ENCODE measurements around the gene CCDC7. TPM values are rescaled to one million over a fixed set of nuclear protein-coding genes. Genes with fewer than 3 reads are reported as not detected.

Gene CCDC7
- total RNA-seq, 2 donors from 2014 or later: 1.9 to 4.3 TPM

DNA sequence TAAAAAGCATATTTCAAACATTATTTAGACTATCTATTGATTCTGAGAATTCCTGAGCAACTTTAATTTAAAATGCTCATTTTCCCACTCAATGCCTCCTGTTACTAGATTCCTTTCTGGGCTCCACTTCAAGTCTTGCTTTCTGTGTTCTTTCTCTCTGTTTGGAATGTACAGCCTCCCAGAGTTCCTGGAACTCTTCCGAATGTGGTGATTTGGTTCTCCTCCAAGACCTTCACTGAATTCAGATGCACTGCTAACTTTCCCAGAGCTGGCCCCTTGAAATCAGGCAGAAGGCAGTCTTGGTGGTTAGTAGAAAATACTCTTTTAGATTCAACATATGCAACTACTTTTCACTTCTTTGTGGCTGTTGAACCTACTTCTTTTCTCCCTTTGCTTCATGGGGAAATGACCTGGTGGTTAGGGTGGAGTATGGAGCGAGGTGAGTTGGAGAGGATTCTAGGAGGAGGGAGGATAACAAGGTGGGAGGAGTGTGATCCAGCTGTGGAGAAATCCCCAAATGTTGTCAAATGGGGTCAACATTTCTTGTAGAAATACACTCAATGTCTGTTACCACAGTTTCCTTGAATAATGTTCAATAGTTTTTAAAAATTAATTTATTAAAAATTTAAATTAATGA is 27.9 kb upstream of the CCDC7 start:
- peaks cover 5% of the 10 kb centered on the region for H3K4me1 Mint-ChIP-seq
- no peaks in the 10 kb centered on the region for H3K36me3 ChIP-seq (ENCODE audit: control insufficient read depth, insufficient read depth, low read length)
- H3K9me3 Mint-ChIP-seq: no peaks in the 10 kb centered on the region
- no peaks in the 10 kb centered on the region for H3K9me3 ChIP-seq (ENCODE audit: control insufficient read depth, low read length)
- H3K27me3 ChIP-seq (ENCODE audit: control insufficient read depth, insufficient read depth, low read length, poor library complexity, severe bottlenecking): no peaks in the 10 kb centered on the region
- H3K27me3 Mint-ChIP-seq (ENCODE audit: insufficient read depth): no peaks in the 10 kb centered on the region
- H3K9ac ChIP-seq (ENCODE audit: extremely low read depth, low read length, poor library complexity, severe bottlenecking): no peak overlapping the region
- no peak overlapping the region for H3K27ac Mint-ChIP-seq
- TF ChIP-seq, protein P1, sequence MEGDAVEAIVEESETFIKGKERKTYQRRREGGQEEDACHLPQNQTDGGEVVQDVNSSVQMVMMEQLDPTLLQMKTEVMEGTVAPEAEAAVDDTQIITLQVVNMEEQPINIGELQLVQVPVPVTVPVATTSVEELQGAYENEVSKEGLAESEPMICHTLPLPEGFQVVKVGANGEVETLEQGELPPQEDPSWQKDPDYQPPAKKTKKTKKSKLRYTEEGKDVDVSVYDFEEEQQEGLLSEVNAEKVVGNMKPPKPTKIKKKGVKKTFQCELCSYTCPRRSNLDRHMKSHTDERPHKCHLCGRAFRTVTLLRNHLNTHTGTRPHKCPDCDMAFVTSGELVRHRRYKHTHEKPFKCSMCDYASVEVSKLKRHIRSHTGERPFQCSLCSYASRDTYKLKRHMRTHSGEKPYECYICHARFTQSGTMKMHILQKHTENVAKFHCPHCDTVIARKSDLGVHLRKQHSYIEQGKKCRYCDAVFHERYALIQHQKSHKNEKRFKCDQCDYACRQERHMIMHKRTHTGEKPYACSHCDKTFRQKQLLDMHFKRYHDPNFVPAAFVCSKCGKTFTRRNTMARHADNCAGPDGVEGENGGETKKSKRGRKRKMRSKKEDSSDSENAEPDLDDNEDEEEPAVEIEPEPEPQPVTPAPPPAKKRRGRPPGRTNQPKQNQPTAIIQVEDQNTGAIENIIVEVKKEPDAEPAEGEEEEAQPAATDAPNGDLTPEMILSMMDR (conservative IDR thresholded peaks at IDR 0.05): no peak
- H3K4me3 Mint-ChIP-seq: no peak overlapping the region
- H3K36me3 Mint-ChIP-seq (ENCODE audit: low read depth): no peaks in the 10 kb centered on the region
- H3K4me1 ChIP-seq (ENCODE audit: control insufficient read depth, insufficient read depth, low read length): no peaks in the 10 kb centered on the region
- WGBS, 2 experiments (ENCODE audit: insufficient coverage in 1 of 2, insufficient read length in 1 of 2): 63% methylated on average over 2 of the region's 2 CpGs; no CpG with 5 or more reads in 1 of the 2 experiments
- H3K27ac ChIP-seq (ENCODE audit: low read depth, low read length): no peak overlapping the region
- no peak overlapping the region for H3K4me3 ChIP-seq (ENCODE audit: low read length)
- DNase-seq: no peak

DNA sequence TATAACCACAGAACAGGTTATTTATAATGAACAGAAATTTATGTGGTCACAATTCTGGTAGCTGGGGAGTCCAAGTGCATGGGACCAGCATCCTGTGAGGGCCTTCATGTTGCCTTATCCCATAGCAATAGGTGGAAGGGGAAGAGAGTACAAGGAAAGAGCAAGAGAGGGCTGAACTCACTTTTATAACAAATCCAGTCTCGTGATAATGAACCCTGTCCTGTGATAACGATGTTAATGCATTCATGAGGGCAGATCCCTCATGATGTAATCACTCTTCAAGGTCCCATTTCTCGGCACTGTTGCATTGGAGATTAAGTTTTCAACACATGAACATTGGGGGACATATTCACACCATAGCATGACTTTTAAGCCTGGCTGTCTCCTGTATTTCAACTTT is 27.4 kb upstream of the CCDC7 start:
- H3K4me3 ChIP-seq (ENCODE audit: low read length): no peak overlapping the region
- no peaks in the 10 kb centered on the region for H3K9me3 ChIP-seq (ENCODE audit: control insufficient read depth, low read length)
- H3K27me3 Mint-ChIP-seq (ENCODE audit: insufficient read depth): no peaks in the 10 kb centered on the region
- H3K9ac ChIP-seq (ENCODE audit: extremely low read depth, low read length, poor library complexity, severe bottlenecking): no peak overlapping the region
- H3K4me1 Mint-ChIP-seq: peaks cover 5% of the 10 kb centered on the region
- no peak for DNase-seq
- H3K27me3 ChIP-seq (ENCODE audit: control insufficient read depth, insufficient read depth, low read length, poor library complexity, severe bottlenecking): no peaks in the 10 kb centered on the region
- no peaks in the 10 kb centered on the region for H3K4me1 ChIP-seq (ENCODE audit: control insufficient read depth, insufficient read depth, low read length)
- H3K9me3 Mint-ChIP-seq: no peaks in the 10 kb centered on the region
- TF ChIP-seq, protein P1 (conservative IDR thresholded peaks at IDR 0.05): no peak
- no peaks in the 10 kb centered on the region for H3K36me3 ChIP-seq (ENCODE audit: control insufficient read depth, insufficient read depth, low read length)
- no peak overlapping the region for H3K4me3 Mint-ChIP-seq
- H3K27ac ChIP-seq (ENCODE audit: low read depth, low read length): no peak overlapping the region
- no peak overlapping the region for H3K27ac Mint-ChIP-seq
- WGBS, 2 experiments (ENCODE audit: insufficient coverage in 1 of 2, insufficient read length in 1 of 2): 88 to 95% methylated on average over 3 of the region's 3 CpGs
- H3K36me3 Mint-ChIP-seq (ENCODE audit: low read depth): no peaks in the 10 kb centered on the region

DNA sequence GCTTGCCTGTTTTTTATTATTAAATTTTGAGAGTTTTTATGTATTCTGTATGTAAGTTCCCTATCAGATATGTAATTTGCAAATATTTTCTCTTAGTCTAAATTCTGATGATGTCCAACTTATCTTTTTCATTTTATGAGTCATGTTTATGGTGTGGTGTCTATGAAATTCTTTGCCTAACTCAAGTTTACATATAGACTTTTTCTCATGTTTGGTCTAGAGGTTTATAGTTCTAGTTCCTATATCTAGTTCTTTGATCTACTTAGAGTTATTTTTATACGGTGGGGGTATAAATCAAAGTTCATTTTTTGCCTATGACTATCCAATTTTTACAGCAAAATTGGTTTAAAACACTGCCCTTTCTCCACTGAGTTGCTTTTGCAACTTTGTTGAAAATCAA is 26.3 kb upstream of the CCDC7 start:
- no peaks in the 10 kb centered on the region for H3K36me3 ChIP-seq (ENCODE audit: control insufficient read depth, insufficient read depth, low read length)
- no peak overlapping the region for H3K9ac ChIP-seq (ENCODE audit: extremely low read depth, low read length, poor library complexity, severe bottlenecking)
- no peak for DNase-seq
- H3K27ac ChIP-seq (ENCODE audit: low read depth, low read length): no peak overlapping the region
- H3K27me3 Mint-ChIP-seq (ENCODE audit: insufficient read depth): no peaks in the 10 kb centered on the region
- H3K9me3 ChIP-seq (ENCODE audit: control insufficient read depth, low read length): no peaks in the 10 kb centered on the region
- no peaks in the 10 kb centered on the region for H3K4me1 ChIP-seq (ENCODE audit: control insufficient read depth, insufficient read depth, low read length)
- TF ChIP-seq, protein P1 (conservative IDR thresholded peaks at IDR 0.05): no peak
- H3K27ac Mint-ChIP-seq: no peak overlapping the region
- no peaks in the 10 kb centered on the region for H3K9me3 Mint-ChIP-seq
- WGBS, 2 experiments (ENCODE audit: insufficient coverage in 1 of 2, insufficient read length in 1 of 2): no CpG with 5 or more reads among the region's 1 CpG
- no peaks in the 10 kb centered on the region for H3K27me3 ChIP-seq (ENCODE audit: control insufficient read depth, insufficient read depth, low read length, poor library complexity, severe bottlenecking)
- no peak overlapping the region for H3K4me3 ChIP-seq (ENCODE audit: low read length)
- no peaks in the 10 kb centered on the region for H3K36me3 Mint-ChIP-seq (ENCODE audit: low read depth)
- no peak overlapping the region for H3K4me3 Mint-ChIP-seq
- H3K4me1 Mint-ChIP-seq: peaks cover under 1% of the 10 kb centered on the region

All from endodermal cell (in vitro differentiated cells).